ENCODE measurements around the gene APBB2. TPM values are rescaled to one million over a fixed set of nuclear protein-coding genes. Genes with fewer than 3 reads are reported as not detected.

Gene APBB2
- total and polyA plus RNA-seq, 2 of the 8 experiments (the other 6 are each of a cell fraction or from before 2014, with no cell fraction given) = 58.7 to 59.4 TPM

DNA sequence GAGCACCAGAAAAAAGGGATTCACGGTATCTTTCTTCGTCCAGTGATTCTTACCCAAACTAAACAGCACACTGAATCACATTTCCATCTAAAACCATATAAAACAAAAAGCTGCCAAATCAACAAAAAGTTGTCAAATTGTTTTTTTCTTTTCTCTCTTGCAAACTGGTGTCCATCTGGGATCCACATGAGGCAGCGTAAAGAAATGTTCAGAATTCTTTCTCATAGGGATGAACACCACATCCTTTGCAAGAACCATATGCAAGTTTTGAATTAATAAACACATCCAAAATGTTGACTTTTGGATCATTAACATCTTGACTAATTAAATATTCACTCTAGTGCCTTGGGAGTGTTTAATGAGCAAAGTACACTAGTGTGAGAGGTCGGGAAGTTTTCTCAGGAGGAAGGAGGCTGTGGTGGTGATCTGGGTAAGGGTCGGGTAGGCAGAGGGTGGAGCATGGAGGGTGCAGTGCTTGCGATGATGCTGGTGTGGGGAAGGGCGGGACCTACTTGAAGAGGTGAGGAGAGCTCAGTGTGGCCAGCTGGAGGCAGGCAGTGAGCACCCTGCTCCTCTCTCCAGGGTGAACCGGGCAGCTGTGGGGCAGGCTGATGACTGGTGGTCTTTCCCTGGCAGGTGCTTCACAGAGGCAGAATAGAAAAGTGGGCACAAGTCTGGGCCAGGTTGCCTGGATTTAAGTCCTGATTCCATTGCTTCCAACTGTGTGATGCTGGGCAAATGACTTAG is 391.7 kb downstream of the APBB2 start (continued):
- no peak for TF ChIP-seq SAP30 (IDR thresholded peaks at IDR 0.05; ENCODE audit: insufficient read depth, insufficient replicate concordance, low read length)
- TF ChIP-seq EP300 (IDR thresholded peaks at IDR 0.05; ENCODE audit: borderline replicate concordance in 1 of 2, low read depth in 2 of 2, low read length in 2 of 2) = no peak
- no peak for TF ChIP-seq TEAD4 (IDR thresholded peaks at IDR 0.05; ENCODE audit: low read depth, low read length)
- TF ChIP-seq TAF1 (IDR thresholded peaks at IDR 0.05; ENCODE audit: low read depth, low read length) = no peak
- TF ChIP-seq SP1 (IDR thresholded peaks at IDR 0.05; ENCODE audit: low read depth, low read length) = no peak
- TF ChIP-seq, protein P1, sequence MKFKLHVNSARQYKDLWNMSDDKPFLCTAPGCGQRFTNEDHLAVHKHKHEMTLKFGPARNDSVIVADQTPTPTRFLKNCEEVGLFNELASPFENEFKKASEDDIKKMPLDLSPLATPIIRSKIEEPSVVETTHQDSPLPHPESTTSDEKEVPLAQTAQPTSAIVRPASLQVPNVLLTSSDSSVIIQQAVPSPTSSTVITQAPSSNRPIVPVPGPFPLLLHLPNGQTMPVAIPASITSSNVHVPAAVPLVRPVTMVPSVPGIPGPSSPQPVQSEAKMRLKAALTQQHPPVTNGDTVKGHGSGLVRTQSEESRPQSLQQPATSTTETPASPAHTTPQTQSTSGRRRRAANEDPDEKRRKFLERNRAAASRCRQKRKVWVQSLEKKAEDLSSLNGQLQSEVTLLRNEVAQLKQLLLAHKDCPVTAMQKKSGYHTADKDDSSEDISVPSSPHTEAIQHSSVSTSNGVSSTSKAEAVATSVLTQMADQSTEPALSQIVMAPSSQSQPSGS (IDR thresholded peaks at IDR 0.05; ENCODE audit: low read length) = no peak
- TF ChIP-seq ASH2L (IDR thresholded peaks at IDR 0.05; ENCODE audit: low read length) = no peak
- TF ChIP-seq JUN (IDR thresholded peaks at IDR 0.05; ENCODE audit: low read depth, low read length) = no peak

Data from H1 (cell line).